ENCODE measurements around the gene DAPK2.

Gene DAPK2

GRCh38 chr15:63922261-63922904 is 123.9 kb downstream of the DAPK2 start:
- Histone ChIP-seq H2BK5ac (ENCODE audit: low read depth, low read length, poor library complexity, severe bottlenecking) (no peak overlapping the region), H3K27me3 (ENCODE audit: control insufficient read depth in 1 of 2, insufficient read depth in 1 of 2, low read length in 2 of 2) (no peaks in the 10 kb centered on the region), H2AK5ac (ENCODE audit: low read length, severe bottlenecking) (peak overlapping the region; percentile 52), H3K4ac (ENCODE audit: low read depth in 1 of 2, low read length in 2 of 2) (no peak overlapping the region), H3K14ac (ENCODE audit: low read length in 2 of 2) (no peak overlapping the region), H4K8ac (ENCODE audit: low read length) (no peak overlapping the region), H3K27ac (ENCODE audit: low read length, poor library complexity, severe bottlenecking) (no peak overlapping the region), H3K79me1 (replicated peaks; ENCODE audit: low read length, poor library complexity, severe bottlenecking) (no peaks in the 10 kb centered on the region), H2BK15ac (ENCODE audit: low read depth, poor library complexity, severe bottlenecking) (no peak overlapping the region), H3K23ac (ENCODE audit: low read length in 2 of 2) (no peak overlapping the region), H3K36me3 (ENCODE audit: control insufficient read depth in 1 of 2, insufficient read depth in 2 of 2, low read depth in 1 of 2, low read length in 2 of 2) (peaks cover 3 to 14% of the 10 kb centered on the region in 2 experiments), H3K9me3 (ENCODE audit: control insufficient read depth, low read length) (no peaks in the 10 kb centered on the region), H2BK12ac (ENCODE audit: low read length in 2 of 2) (no peak overlapping the region), H3K4me2 (ENCODE audit: low read length, poor library complexity, severe bottlenecking) (no peak overlapping the region), H3K4me1 (ENCODE audit: control insufficient read depth, insufficient read depth, low read depth, low read length) (peaks cover 36% of the 10 kb centered on the region), H3K4me3 (ENCODE audit: insufficient read depth in 1 of 2, low read depth in 1 of 2, low read length in 2 of 2) (no peak overlapping the region), H3K9ac (ENCODE audit: low read length) (no peak overlapping the region), H2BK120ac (ENCODE audit: low read depth, low read length) (no peak overlapping the region), H3K18ac (ENCODE audit: low read depth in 1 of 2, low read length in 2 of 2) (no peak overlapping the region), H2AFZ (ENCODE audit: low read depth, low read length) (no peak overlapping the region), H4K91ac (ENCODE audit: low read length) (no peak overlapping the region)
- WGBS = 86% methylated on average over 3 of the region's 3 CpGs
- no peak for DNase-seq

GRCh38 chr15:63920504-63921175 is 125.6 kb downstream of the DAPK2 start:
- no peak overlapping the region for H2BK120ac ChIP-seq (ENCODE audit: low read depth, low read length)
- H3K9me3 ChIP-seq (ENCODE audit: control insufficient read depth, low read length) = no peaks in the 10 kb centered on the region
- no peak overlapping the region for H3K14ac ChIP-seq (ENCODE audit: low read length in 2 of 2)
- no peak overlapping the region for H3K23ac ChIP-seq (ENCODE audit: low read length in 2 of 2)
- no peak for DNase-seq
- H3K4me3 ChIP-seq (ENCODE audit: insufficient read depth in 1 of 2, low read depth in 1 of 2, low read length in 2 of 2) = no peak overlapping the region
- no peaks in the 10 kb centered on the region for H3K79me1 ChIP-seq (replicated peaks; ENCODE audit: low read length, poor library complexity, severe bottlenecking)
- H2AK5ac ChIP-seq (ENCODE audit: low read length, severe bottlenecking) = no peak overlapping the region
- H2BK15ac ChIP-seq (ENCODE audit: low read depth, poor library complexity, severe bottlenecking) = no peak overlapping the region
- H3K18ac ChIP-seq (ENCODE audit: low read depth in 1 of 2, low read length in 2 of 2) = no peak overlapping the region
- no peak overlapping the region for H2AFZ ChIP-seq (ENCODE audit: low read depth, low read length)
- no peaks in the 10 kb centered on the region for H3K27me3 ChIP-seq (ENCODE audit: control insufficient read depth in 1 of 2, insufficient read depth in 1 of 2, low read length in 2 of 2)
- H4K91ac ChIP-seq (ENCODE audit: low read length) = no peak overlapping the region
- peaks cover 3 to 14% of the 10 kb centered on the region in 2 experiments for H3K36me3 ChIP-seq (ENCODE audit: control insufficient read depth in 1 of 2, insufficient read depth in 2 of 2, low read depth in 1 of 2, low read length in 2 of 2)
- 88% methylated on average over 14 of the region's 14 CpGs for WGBS
- peaks cover 45% of the 10 kb centered on the region for H3K4me1 ChIP-seq (ENCODE audit: control insufficient read depth, insufficient read depth, low read depth, low read length)
- H2BK5ac ChIP-seq (ENCODE audit: low read depth, low read length, poor library complexity, severe bottlenecking) = no peak overlapping the region
- no peak overlapping the region for H3K4me2 ChIP-seq (ENCODE audit: low read length, poor library complexity, severe bottlenecking)
- no peak overlapping the region for H4K8ac ChIP-seq (ENCODE audit: low read length)
- H3K9ac ChIP-seq (ENCODE audit: low read length) = no peak overlapping the region
- no peak overlapping the region for H2BK12ac ChIP-seq (ENCODE audit: low read length in 2 of 2)
- peak overlapping the region; percentile 56 for H3K27ac ChIP-seq (ENCODE audit: low read length, poor library complexity, severe bottlenecking)
- no peak overlapping the region for H3K4ac ChIP-seq (ENCODE audit: low read depth in 1 of 2, low read length in 2 of 2)

GRCh38 chr15:63918901-63919348 is 127.4 kb downstream of the DAPK2 start:
- Histone ChIP-seq H2BK120ac (ENCODE audit: low read depth, low read length) (no peak overlapping the region), H3K27ac (ENCODE audit: low read length, poor library complexity, severe bottlenecking) (no peak overlapping the region), H2BK5ac (ENCODE audit: low read depth, low read length, poor library complexity, severe bottlenecking) (no peak overlapping the region), H3K4me3 (ENCODE audit: insufficient read depth in 1 of 2, low read depth in 1 of 2, low read length in 2 of 2) (no peak overlapping the region), H2BK15ac (ENCODE audit: low read depth, poor library complexity, severe bottlenecking) (no peak overlapping the region), H4K91ac (ENCODE audit: low read length) (no peak overlapping the region), H3K23ac (ENCODE audit: low read length in 2 of 2) (no peak overlapping the region), H3K18ac (ENCODE audit: low read depth in 1 of 2, low read length in 2 of 2) (no peak overlapping the region), H3K79me1 (replicated peaks; ENCODE audit: low read length, poor library complexity, severe bottlenecking) (no peaks in the 10 kb centered on the region), H4K8ac (ENCODE audit: low read length) (no peak overlapping the region), H3K36me3 (ENCODE audit: control insufficient read depth in 1 of 2, insufficient read depth in 2 of 2, low read depth in 1 of 2, low read length in 2 of 2) (peaks cover 3 to 8% of the 10 kb centered on the region in 2 experiments), H3K4me2 (ENCODE audit: low read length, poor library complexity, severe bottlenecking) (no peak overlapping the region), H2AK5ac (ENCODE audit: low read length, severe bottlenecking) (peak overlapping the region; percentile 62), H3K27me3 (ENCODE audit: control insufficient read depth in 1 of 2, insufficient read depth in 1 of 2, low read length in 2 of 2) (peaks cover 0 to 3% of the 10 kb centered on the region in 2 experiments), H3K4ac (ENCODE audit: low read depth in 1 of 2, low read length in 2 of 2) (no peak overlapping the region), H3K4me1 (ENCODE audit: control insufficient read depth, insufficient read depth, low read depth, low read length) (peaks cover 53% of the 10 kb centered on the region), H3K9ac (ENCODE audit: low read length) (no peak overlapping the region), H3K14ac (ENCODE audit: low read length in 2 of 2) (no peak overlapping the region), H3K9me3 (ENCODE audit: control insufficient read depth, low read length) (no peaks in the 10 kb centered on the region), H2BK12ac (ENCODE audit: low read length in 2 of 2) (no peak overlapping the region), H2AFZ (ENCODE audit: low read depth, low read length) (no peak overlapping the region)
- 84% methylated on average over 9 of the region's 9 CpGs for WGBS
- DNase-seq = no peak

GRCh38 chr15:63918317-63918672 is 128.0 kb downstream of the DAPK2 start:
- WGBS = 43% methylated on average over 4 of the region's 6 CpGs
- Histone ChIP-seq H3K9ac (ENCODE audit: low read length) (no peak overlapping the region), H2BK5ac (ENCODE audit: low read depth, low read length, poor library complexity, severe bottlenecking) (no peak overlapping the region), H4K91ac (ENCODE audit: low read length) (no peak overlapping the region), H3K18ac (ENCODE audit: low read depth in 1 of 2, low read length in 2 of 2) (no peak overlapping the region), H2AK5ac (ENCODE audit: low read length, severe bottlenecking) (peak overlapping the region; percentile 4), H2BK12ac (ENCODE audit: low read length in 2 of 2) (no peak overlapping the region), H2BK120ac (ENCODE audit: low read depth, low read length) (no peak overlapping the region), H3K4me1 (ENCODE audit: control insufficient read depth, insufficient read depth, low read depth, low read length) (peaks cover 50% of the 10 kb centered on the region), H3K27me3 (ENCODE audit: control insufficient read depth in 1 of 2, insufficient read depth in 1 of 2, low read length in 2 of 2) (peaks cover 0 to 3% of the 10 kb centered on the region in 2 experiments), H4K8ac (ENCODE audit: low read length) (no peak overlapping the region), H3K79me1 (replicated peaks; ENCODE audit: low read length, poor library complexity, severe bottlenecking) (no peaks in the 10 kb centered on the region), H2AFZ (ENCODE audit: low read depth, low read length) (no peak overlapping the region), H3K27ac (ENCODE audit: low read length, poor library complexity, severe bottlenecking) (no peak overlapping the region), H3K4me3 (ENCODE audit: insufficient read depth in 1 of 2, low read depth in 1 of 2, low read length in 2 of 2) (no peak overlapping the region), H3K14ac (ENCODE audit: low read length in 2 of 2) (no peak overlapping the region), H3K4ac (ENCODE audit: low read depth in 1 of 2, low read length in 2 of 2) (no peak overlapping the region), H3K36me3 (ENCODE audit: control insufficient read depth in 1 of 2, insufficient read depth in 2 of 2, low read depth in 1 of 2, low read length in 2 of 2) (peaks cover 3 to 8% of the 10 kb centered on the region in 2 experiments), H2BK15ac (ENCODE audit: low read depth, poor library complexity, severe bottlenecking) (no peak overlapping the region), H3K4me2 (ENCODE audit: low read length, poor library complexity, severe bottlenecking) (no peak overlapping the region), H3K23ac (ENCODE audit: low read length in 2 of 2) (no peak overlapping the region), H3K9me3 (ENCODE audit: control insufficient read depth, low read length) (no peaks in the 10 kb centered on the region)
- no peak for DNase-seq
